HepG2 (cell line): ENCODE data around the gene GPS1. TPM values are rescaled to one million over a fixed set of nuclear protein-coding genes. Genes with fewer than 3 reads are reported as not detected.

Experiments used
- AGO2 ChIP-seq: fragments of 200-400 bp; formaldehyde crosslinking; optimal IDR thresholded peaks from 2 replicates; pipeline ENCODE3; 2017; ENCODE audit warnings: mild to moderate bottlenecking, low read depth, low read length, moderate library complexity
- AHR ChIP-seq: IDR thresholded peaks from 2 replicates; pipeline ENCODE4 v1.6.1; 2018; ENCODE audit warnings: missing genetic modification reagents, missing compliant biosample characterization
- BRCA1 ChIP-seq: sonication (generic); formaldehyde crosslinking; IDR thresholded peaks from 2 replicates; pipeline ENCODE4 v1.4.0; 2020; ENCODE audit warnings: missing genetic modification reagents
- CHD4 ChIP-seq: fragments of 200-600 bp; sonication (generic); IDR thresholded peaks from 2 replicates; pipeline ENCODE4 v1.7.0; 2017; ENCODE audit warnings: mild to moderate bottlenecking, low read length, borderline replicate concordance
- FOXK1 ChIP-seq: sonication (generic); formaldehyde crosslinking; IDR thresholded peaks from 2 replicates; pipeline ENCODE4 v1.4.0; 2020; ENCODE audit warnings: low read depth, missing genetic modification reagents, borderline replicate concordance
- KDM4B ChIP-seq: sonication (generic); formaldehyde crosslinking; IDR thresholded peaks from 2 replicates; pipeline ENCODE4 v1.4.0; 2020; ENCODE audit warnings: missing genetic modification reagents
- PHB2 ChIP-seq: fragments of 450-650 bp; IDR thresholded peaks from 2 replicates; pipeline ENCODE4 v1.6.1; 2018; ENCODE audit not compliant: partially characterized antibody
- PHF8 ChIP-seq: sonication (generic); formaldehyde crosslinking; IDR thresholded peaks from 2 replicates; pipeline ENCODE4 v1.5.0; 2020; ENCODE audit warnings: missing genetic modification reagents
- SKI ChIP-seq: fragments of 450-650 bp; IDR thresholded peaks from one replicate; pipeline ENCODE4 v1.6.1; 2018; ENCODE audit warnings: mild to moderate bottlenecking; ENCODE audit not compliant: partially characterized antibody
- SP2 ChIP-seq: sonication (generic); formaldehyde crosslinking; IDR thresholded peaks from 2 replicates; pipeline ENCODE4 v1.5.1; 2020; ENCODE audit warnings: mild to moderate bottlenecking, missing genetic modification reagents
- STAG1 ChIP-seq: sonication (generic); formaldehyde crosslinking; IDR thresholded peaks from 2 replicates; pipeline ENCODE4 v1.4.0; 2020; ENCODE audit warnings: missing genetic modification reagents
- ZFAT ChIP-seq: sonication (generic); formaldehyde crosslinking; conservative IDR thresholded peaks from 2 replicates; pipeline ENCODE4 v1.8.1; 2023; ENCODE audit warnings: missing genetic modification reagents, inconsistent platforms
- ZFP1 ChIP-seq: IDR thresholded peaks from 2 replicates; pipeline ENCODE4 v1.6.1; 2016
- ZNF260 ChIP-seq: sonication (generic); formaldehyde crosslinking; IDR thresholded peaks from 2 replicates; pipeline ENCODE4 v1.4.0; 2020; ENCODE audit warnings: missing genetic modification reagents, low read depth, mild to moderate bottlenecking, borderline replicate concordance
- ZNF263 ChIP-seq: sonication (generic); formaldehyde crosslinking; IDR thresholded peaks from 2 replicates; pipeline ENCODE4 v1.4.0; 2020; ENCODE audit warnings: missing genetic modification reagents
- ZNF543 ChIP-seq: sonication (generic); formaldehyde crosslinking; IDR thresholded peaks from 2 replicates; pipeline ENCODE4 v1.4.0; 2020; ENCODE audit warnings: mild to moderate bottlenecking, missing genetic modification reagents
- ZNF547 ChIP-seq: sonication (generic); formaldehyde crosslinking; IDR thresholded peaks from 2 replicates; pipeline ENCODE4 v1.5.1; 2020; ENCODE audit warnings: mild to moderate bottlenecking, missing genetic modification reagents
- ZNF572 ChIP-seq: sonication (generic); formaldehyde crosslinking; IDR thresholded peaks from 2 replicates; pipeline ENCODE4 v1.5.1; 2020; ENCODE audit warnings: mild to moderate bottlenecking, missing genetic modification reagents
- ZNF607 ChIP-seq: sonication (generic); formaldehyde crosslinking; IDR thresholded peaks from 2 replicates; pipeline ENCODE4 v1.5.1; 2020; ENCODE audit warnings: missing genetic modification reagents, mild to moderate bottlenecking, borderline replicate concordance
- ZNF709 ChIP-seq: sonication (generic); formaldehyde crosslinking; IDR thresholded peaks from 2 replicates; pipeline ENCODE4 v1.5.0; 2020; ENCODE audit warnings: mild to moderate bottlenecking, missing genetic modification reagents
- ZNF816 ChIP-seq: sonication (generic); formaldehyde crosslinking; IDR thresholded peaks from 2 replicates; pipeline ENCODE4 v1.8.0; 2022; ENCODE audit warnings: missing genetic modification reagents, mild to moderate bottlenecking, borderline replicate concordance
- ZSCAN12 ChIP-seq: sonication (generic); formaldehyde crosslinking; IDR thresholded peaks from 2 replicates; pipeline ENCODE4 v1.9.0; 2021; ENCODE audit warnings: mild to moderate bottlenecking, missing genetic modification reagents
- ZSCAN25 ChIP-seq: sonication (generic); formaldehyde crosslinking; IDR thresholded peaks from 2 replicates; pipeline ENCODE4 v1.8.0; 2022; ENCODE audit warnings: mild to moderate bottlenecking, missing genetic modification reagents
- polyA plus RNA-seq, 8 experiments: library from polyadenylated mRNA; depleted of rRNA in 3 of 8; stranded (reverse) in 7 of 8; unstranded in 1 of 8; fragments of >200 nt; fragmentation: Illumina TruSeq in 4 of 8; extraction: Trizol in 4 of 8; gene quantifications; 2 replicates each; pipeline versions ENCODE4 v1.2.1 to v1.2.3, GENCODE V29; 2011 to 2016; ENCODE audit warnings: low read depth in 4 of 8, missing spikeins in 1 of 8, mixed read lengths in 1 of 8; ENCODE audit not compliant: insufficient read depth in 1 of 8
- total RNA-seq, 5 experiments: library from RNA; depleted of rRNA; stranded (reverse); fragments of >200 nt; fragmentation: Illumina TruSeq; extraction: Trizol; gene quantifications; 2 replicates each; pipeline ENCODE4 v1.2.3, GENCODE V29; 2016; ENCODE audit warnings: low read depth in 1 of 5
- TF ChIP-seq, protein P1 (sequence below): IDR thresholded peaks from 2 replicates; pipeline ENCODE4 v1.6.1; 2018; ENCODE audit warnings: missing genetic modification reagents, mild to moderate bottlenecking, missing compliant biosample characterization
- TF ChIP-seq, protein P2 (sequence below): sonication (generic); formaldehyde crosslinking; IDR thresholded peaks from 2 replicates; pipeline ENCODE4 v1.8.1; 2023; ENCODE audit warnings: mild to moderate bottlenecking, inconsistent platforms, moderate library complexity, missing genetic modification reagents, borderline replicate concordance
- TF ChIP-seq, protein P3 (sequence below): sonication (generic); formaldehyde crosslinking; IDR thresholded peaks from 2 replicates; pipeline ENCODE4 v1.5.0; 2020; ENCODE audit warnings: missing genetic modification reagents
- TF ChIP-seq, protein P4 (sequence below): sonication (generic); formaldehyde crosslinking; IDR thresholded peaks from 2 replicates; pipeline ENCODE4 v1.8.0; 2023; ENCODE audit warnings: mild to moderate bottlenecking, missing genetic modification reagents

Gene GPS1
- total and polyA plus RNA-seq, 2 of the 13 experiments (the other 11 are each of a cell fraction or from before 2014, with no cell fraction given), result 124 to 128 TPM

DNA sequence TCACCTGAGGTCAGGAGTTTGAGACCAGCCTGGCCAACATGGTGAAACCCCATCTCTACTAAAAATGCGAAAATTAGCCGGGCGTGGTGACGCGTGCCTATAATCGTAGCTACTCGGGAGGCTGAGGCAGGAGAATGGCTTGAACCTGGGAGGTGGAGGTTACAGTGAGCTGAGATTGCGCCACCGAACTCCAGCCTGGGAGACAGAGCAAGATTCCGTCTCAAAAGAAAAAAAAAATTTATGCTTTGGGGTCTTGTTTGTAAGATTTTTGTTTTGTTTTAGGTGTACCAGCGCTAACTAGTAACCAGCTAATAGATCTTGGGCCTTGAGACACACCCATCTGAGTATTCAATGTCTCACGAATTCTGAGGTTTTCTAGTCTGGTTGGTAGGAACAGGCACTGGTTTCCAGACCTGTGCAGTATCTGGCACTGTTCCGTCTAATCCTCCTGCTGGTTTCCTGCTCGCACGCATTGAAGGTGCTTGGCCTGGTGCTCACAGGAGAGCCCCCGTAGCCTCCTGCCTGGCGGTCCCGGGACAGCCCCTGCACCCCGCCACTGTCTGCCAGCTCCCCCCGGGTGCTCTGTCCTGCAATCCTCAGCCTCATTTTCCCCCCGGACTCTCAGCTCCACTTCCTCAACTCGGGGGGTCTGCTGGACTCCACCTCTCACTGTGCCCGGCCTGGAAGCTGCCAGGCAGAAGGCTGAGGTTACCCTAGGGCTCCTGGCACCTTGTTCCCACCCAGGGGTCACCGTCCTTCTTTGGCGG lies 24.5 kb downstream of the GPS1 start (continued):
- TF ChIP-seq, protein P1, sequence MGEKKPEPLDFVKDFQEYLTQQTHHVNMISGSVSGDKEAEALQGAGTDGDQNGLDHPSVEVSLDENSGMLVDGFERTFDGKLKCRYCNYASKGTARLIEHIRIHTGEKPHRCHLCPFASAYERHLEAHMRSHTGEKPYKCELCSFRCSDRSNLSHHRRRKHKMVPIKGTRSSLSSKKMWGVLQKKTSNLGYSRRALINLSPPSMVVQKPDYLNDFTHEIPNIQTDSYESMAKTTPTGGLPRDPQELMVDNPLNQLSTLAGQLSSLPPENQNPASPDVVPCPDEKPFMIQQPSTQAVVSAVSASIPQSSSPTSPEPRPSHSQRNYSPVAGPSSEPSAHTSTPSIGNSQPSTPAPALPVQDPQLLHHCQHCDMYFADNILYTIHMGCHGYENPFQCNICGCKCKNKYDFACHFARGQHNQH, result no peak
- TF ChIP-seq, protein P2, sequence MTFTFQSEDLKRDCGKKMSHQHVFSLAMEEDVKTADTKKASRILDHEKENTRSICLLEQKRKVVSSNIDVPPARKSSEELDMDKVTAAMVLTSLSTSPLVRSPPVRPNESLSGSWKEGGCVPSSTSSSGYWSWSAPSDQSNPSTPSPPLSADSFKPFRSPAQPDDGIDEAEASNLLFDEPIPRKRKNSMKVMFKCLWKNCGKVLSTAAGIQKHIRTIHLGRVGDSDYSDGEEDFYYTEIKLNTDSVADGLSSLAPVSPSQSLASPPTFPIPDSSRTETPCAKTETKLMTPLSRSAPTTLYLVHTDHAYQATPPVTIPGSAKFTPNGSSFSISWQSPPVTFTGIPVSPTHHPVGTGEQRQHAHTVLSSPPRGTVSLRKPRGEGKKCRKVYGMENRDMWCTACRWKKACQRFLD (CRISPR knock-in tag), result peak; percentile 63; the same call in 1 of the 2 replicates
- no peak for TF ChIP-seq ZSCAN25
- TF ChIP-seq SP2 (CRISPR knock-in tag), result no peak
- peak; percentile 87 for TF ChIP-seq AGO2
- TF ChIP-seq ZNF572 (CRISPR knock-in tag), result no peak
- no peak for TF ChIP-seq KDM4B
- TF ChIP-seq ZFP1, result no peak
- no peak for TF ChIP-seq STAG1
- TF ChIP-seq AHR, result no peak
- TF ChIP-seq, protein P3, sequence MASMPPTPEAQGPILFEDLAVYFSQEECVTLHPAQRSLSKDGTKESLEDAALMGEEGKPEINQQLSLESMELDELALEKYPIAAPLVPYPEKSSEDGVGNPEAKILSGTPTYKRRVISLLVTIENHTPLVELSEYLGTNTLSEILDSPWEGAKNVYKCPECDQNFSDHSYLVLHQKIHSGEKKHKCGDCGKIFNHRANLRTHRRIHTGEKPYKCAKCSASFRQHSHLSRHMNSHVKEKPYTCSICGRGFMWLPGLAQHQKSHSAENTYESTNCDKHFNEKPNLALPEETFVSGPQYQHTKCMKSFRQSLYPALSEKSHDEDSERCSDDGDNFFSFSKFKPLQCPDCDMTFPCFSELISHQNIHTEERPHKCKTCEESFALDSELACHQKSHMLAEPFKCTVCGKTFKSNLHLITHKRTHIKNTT (CRISPR knock-in tag), result no peak
- no peak for TF ChIP-seq ZNF816 (CRISPR knock-in tag)
- no peak for TF ChIP-seq PHF8 (CRISPR knock-in tag)
- TF ChIP-seq ZNF607, result no peak
- TF ChIP-seq ZNF263 (CRISPR knock-in tag), result no peak; the same call in 1 of the 2 replicates
- TF ChIP-seq PHB2, result no peak
- no peak for TF ChIP-seq ZNF543
- TF ChIP-seq CHD4, result no peak
- no peak for TF ChIP-seq ZNF709 (CRISPR knock-in tag)
- TF ChIP-seq, protein P4, sequence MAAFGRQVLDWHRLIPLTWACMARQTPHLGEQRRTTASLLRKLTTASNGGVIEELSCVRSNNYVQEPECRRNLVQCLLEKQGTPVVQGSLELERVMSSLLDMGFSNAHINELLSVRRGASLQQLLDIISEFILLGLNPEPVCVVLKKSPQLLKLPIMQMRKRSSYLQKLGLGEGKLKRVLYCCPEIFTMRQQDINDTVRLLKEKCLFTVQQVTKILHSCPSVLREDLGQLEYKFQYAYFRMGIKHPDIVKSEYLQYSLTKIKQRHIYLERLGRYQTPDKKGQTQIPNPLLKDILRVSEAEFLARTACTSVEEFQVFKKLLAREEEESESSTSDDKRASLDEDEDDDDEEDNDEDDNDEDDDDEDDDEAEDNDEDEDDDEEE (CRISPR knock-in tag), result no peak
- no peak for TF ChIP-seq BRCA1 (CRISPR knock-in tag)
- no peak for TF ChIP-seq ZNF260 (CRISPR knock-in tag)
- no peak for TF ChIP-seq ZFAT (CRISPR knock-in tag)
- no peak for TF ChIP-seq ZNF547 (CRISPR knock-in tag)
- no peak for TF ChIP-seq FOXK1 (CRISPR knock-in tag)
- no peak for TF ChIP-seq ZSCAN12 (CRISPR knock-in tag)
- TF ChIP-seq SKI, result no peak
